Endothelial cell of umbilical vein (primary cell): ENCODE data around the gene DDR1. TPM values are rescaled to one million over a fixed set of nuclear protein-coding genes. Genes with fewer than 3 reads are reported as not detected.

Source experiments
- BruUV-seq: library from RNA; stranded (reverse); fragments of 400-500 nt; replicated peaks from 2 replicates; lab custom pipeline; 2021; lab: Mats Ljungman, UMichigan
- CTCF ChIA-PET: fragments of 300-600, 350-600 bp; sonication (Branson Sonifier 250); formaldehyde crosslinking; loops from one replicate; lab custom pipeline; 2021; ENCODE audit warnings: antibody characterized with exemption, inconsistent platforms; lab: Charles Lee
- POLR2A ChIA-PET: fragments of 300-600, 350-600 bp; sonication (Branson Sonifier 250); formaldehyde crosslinking; loops from one replicate; lab custom pipeline; 2021; ENCODE audit warnings: antibody characterized with exemption, inconsistent platforms; lab: Charles Lee
- DNase-seq: peaks from one replicate; pipeline ENCODE4 v3.0.0-alpha.2; 2011; ENCODE audit warnings: low read depth, low spot score
- FAIRE-seq: peaks from 2 replicates; lab custom pipeline; 2011; peaks lifted over from hg19 to GRCh38; lab: Jason Lieb, UNC
- H2AFZ ChIP-seq: 2 replicates; pipeline ENCODE4 v1.6.0; 2012; ENCODE audit warnings: low read depth, low read length, control low read depth, inconsistent platforms
- H3K27ac ChIP-seq: 2 replicates; pipeline ENCODE4 v1.5.1; 2011; ENCODE audit warnings: low read depth, mild to moderate bottlenecking, control low read depth, low read length, moderate library complexity; ENCODE audit not compliant: insufficient read depth
- H3K27me3 ChIP-seq, 2 experiments: 2 replicates each; pipeline versions ENCODE4 v1.6.0 to v1.6.1; 2011; ENCODE audit warnings: low read length in 2 of 2, mixed read lengths in 1 of 2; ENCODE audit not compliant: control insufficient read depth in 2 of 2, insufficient read depth in 2 of 2
- H3K36me3 ChIP-seq, 2 experiments: 2 replicates in 1 of 2; 3 replicates in 1 of 2; pipeline ENCODE4 v1.5.1; 2011; ENCODE audit warnings: low read length in 2 of 2, mild to moderate bottlenecking in 1 of 2, moderate library complexity in 1 of 2; ENCODE audit not compliant: control insufficient read depth in 2 of 2, insufficient read depth in 2 of 2; ENCODE audit errors: extremely low read depth in 1 of 2
- H3K4me1 ChIP-seq: 3 replicates; pipeline ENCODE4 v1.5.1; 2011; ENCODE audit warnings: mild to moderate bottlenecking, low read length; ENCODE audit not compliant: control insufficient read depth, insufficient read depth; ENCODE audit errors: extremely low read depth
- H3K4me2 ChIP-seq: 2 replicates; pipeline ENCODE4 v1.6.1; 2011; ENCODE audit warnings: low read length, control low read depth, mixed read lengths; ENCODE audit not compliant: insufficient read depth
- H3K4me3 ChIP-seq, 3 experiments: fragments of 200-600 bp in 1 of 3; sonication (generic), shearing (Covaris generic) in 1 of 3; replicated peaks in 1 of 3; 2 replicates each; pipeline ENCODE4 v1.5.1; 2011 to 2016; ENCODE audit warnings: control low read depth in 3 of 3, low read length in 3 of 3, mild to moderate bottlenecking in 2 of 3, inconsistent platforms in 1 of 3, low read depth in 1 of 3, moderate library complexity in 1 of 3; ENCODE audit not compliant: insufficient read depth in 1 of 3
- H3K79me2 ChIP-seq: 2 replicates; pipeline ENCODE4 v1.6.0; 2012; ENCODE audit warnings: low read length, inconsistent platforms; ENCODE audit not compliant: control insufficient read depth, insufficient read depth
- H3K9ac ChIP-seq: replicated peaks from 2 replicates; pipeline ENCODE3; 2011; ENCODE audit warnings: low read length, control low read depth; ENCODE audit not compliant: insufficient read depth; ENCODE audit errors: extremely low read depth
- H3K9me1 ChIP-seq: replicated peaks from 3 replicates; pipeline ENCODE4 v1.6.0; 2011; ENCODE audit warnings: mild to moderate bottlenecking, low read length; ENCODE audit not compliant: control insufficient read depth, insufficient read depth; ENCODE audit errors: extremely low read depth
- H3K9me3 ChIP-seq: replicated peaks from 2 replicates; pipeline ENCODE4 v1.5.1; 2012; ENCODE audit warnings: low read length, inconsistent platforms; ENCODE audit not compliant: control insufficient read depth, insufficient read depth
- H4K20me1 ChIP-seq: replicated peaks from 2 replicates; pipeline ENCODE3; 2011; ENCODE audit warnings: mild to moderate bottlenecking, low read length; ENCODE audit not compliant: control insufficient read depth, insufficient read depth; ENCODE audit errors: extremely low read depth
- CTCF ChIP-seq, 2 donors: IDR thresholded peaks; 1 replicate in 1 of 2; 2 replicates in 1 of 2; pipeline ENCODE4 v1.5.1; 2011; ENCODE audit warnings: low read length in 2 of 2, mild to moderate bottlenecking in 2 of 2, moderate library complexity in 2 of 2, control low read depth in 1 of 2, inconsistent platforms in 1 of 2, low read depth in 1 of 2; ENCODE audit not compliant: insufficient read depth in 1 of 2; ENCODE audit errors: extremely low read depth in 1 of 2
- EZH2 ChIP-seq: IDR thresholded peaks from 2 replicates; pipeline ENCODE4 v1.6.1; 2012; ENCODE audit warnings: borderline replicate concordance, low read depth, mild to moderate bottlenecking, moderate library complexity, low read length, inconsistent platforms; ENCODE audit not compliant: severe bottlenecking
- FOS ChIP-seq: IDR thresholded peaks from 2 replicates; pipeline ENCODE4 v1.6.1; 2011; ENCODE audit warnings: mild to moderate bottlenecking, low read length, moderate library complexity, borderline replicate concordance; ENCODE audit not compliant: insufficient read depth
- GATA2 ChIP-seq: IDR thresholded peaks from 2 replicates; pipeline ENCODE4 v1.7.0; 2011; ENCODE audit warnings: low read depth, mild to moderate bottlenecking, moderate library complexity, mixed read lengths, low read length; ENCODE audit not compliant: insufficient read length, insufficient read depth
- JUN ChIP-seq: IDR thresholded peaks from 2 replicates; pipeline ENCODE4 v1.6.1; 2011; ENCODE audit warnings: borderline replicate concordance, low read depth; ENCODE audit not compliant: insufficient read length, insufficient read depth
- MAX ChIP-seq: IDR thresholded peaks from 2 replicates; pipeline ENCODE4 v1.6.1; 2011; ENCODE audit not compliant: insufficient read depth, insufficient read length
- MYC ChIP-seq: IDR thresholded peaks from one replicate; pipeline ENCODE4 v1.6.1; 2011; ENCODE audit warnings: mild to moderate bottlenecking, low read depth, low read length
- POLR2A ChIP-seq: IDR thresholded peaks from 2 replicates; pipeline ENCODE4 v1.6.1; 2012; ENCODE audit warnings: low read depth, mild to moderate bottlenecking, control low read depth, low read length
- POLR2AphosphoS5 ChIP-seq: IDR thresholded peaks from 2 replicates; pipeline ENCODE4 v1.6.1; 2012; ENCODE audit warnings: low read depth, mild to moderate bottlenecking, control low read depth, low read length, moderate library complexity; ENCODE audit not compliant: insufficient read depth
- dilution Hi-C: fragments of 300-500 bp; cut with MboI; formaldehyde crosslinking; loops from one replicate; pipeline ENCODE4 v1.15.0; 2019; ENCODE audit warnings: low sequenced_read_pairs; ENCODE audit not compliant: extremely low pct_ligation_motif_present
- intact Hi-C: fragments of 100-400 bp; cut with micrococcal nuclease; formaldehyde crosslinking; loops from one replicate; pipeline ENCODE4 v1.10.0; 2022
- polyA plus RNA-seq, 4 experiments: library from polyadenylated mRNA; depleted of rRNA in 3 of 4; stranded (reverse) in 3 of 4; unstranded in 1 of 4; fragments of >200 nt; gene quantifications; 2 replicates each; pipeline versions ENCODE4 v1.2.1 to v1.2.3, GENCODE V29; 2011 to 2012; ENCODE audit warnings: missing spikeins in 1 of 4
- total RNA-seq: library from RNA; stranded (reverse); gene quantifications from 2 replicates; pipeline ENCODE4 v1.2.3, GENCODE V29; 2021

DDR1 gene
- total and polyA plus RNA-seq, 2 donors (not counting 3 experiments of a cell fraction or from before 2014, with no cell fraction given): 8.8 to 22.9 TPM

- peak within 1 kb of the TSS; percentile 37 to 54 (median 44) for H3K4me3 ChIP-seq
- peaks cover 2% of the 10 kb centered on the region for H3K79me2 ChIP-seq
- TSS peak; percentile 70 for BruUV-seq
- intact Hi-C loops (loop anchor here (1.0 kb wide), 1 partner anchor 86 kb away; no protein-coding TSS in a partner anchor), dilution Hi-C loops (no loop called here)
- ChIA-PET POLR2A (interaction anchor here (0.6 kb wide), 1 partner anchor 102 kb away, joined by 3 read pairs; no protein-coding TSS in a partner anchor), CTCF (interaction anchor here (0.6 to 7.6 kb wide), 33 partner anchors 9 to 432 kb away, joined by 3 to 142 read pairs (median 4); partner anchors contain the start of genes DDR1, DHX16 and PSORS1C1)
- DNase-seq: peak; percentile 95
- H3K4me2 ChIP-seq: peak within 1 kb of the TSS; percentile 50
- H2AFZ ChIP-seq: peak within 1 kb of the TSS; percentile 93
- H4K20me1 ChIP-seq: no peaks in the 10 kb centered on the region
- H3K9ac ChIP-seq: peak within 1 kb of the TSS; percentile 90
- TF ChIP-seq EZH2 (no peak), FOS (no peak), GATA2 (no peak), MYC (no peak), POLR2A (peak; percentile 91), JUN (no peak), POLR2AphosphoS5 (peak; percentile 90), MAX (no peak), CTCF (IDR thresholded peaks at IDR 0.05; ENCODE audit: extremely low read depth in 1 of 2, insufficient read depth in 1 of 2, low read depth in 1 of 2, low read length in 2 of 2) (peak in 1 of 2 donors; percentile 41)
- no peaks in the 10 kb centered on the region for H3K9me3 ChIP-seq
- peaks cover 7 to 31% of the 10 kb centered on the region in 2 experiments for H3K36me3 ChIP-seq
- FAIRE-seq: peak; percentile 87
- H3K9me1 ChIP-seq: no peaks in the 10 kb centered on the region
- peaks cover 25% of the 10 kb centered on the region for H3K4me1 ChIP-seq
- H3K27me3 ChIP-seq: no peaks in the 10 kb centered on the region
- H3K27ac ChIP-seq: peak within 1 kb of the TSS; percentile 67
Observed at GRCh38 chr6:30914076-30914853, 29.9 kb downstream of the DDR1 start, which contains the start of gene VARS2. TSS of gene VARS2 (plus strand) at chr6:30914238. CDS start at chr6:30914837, 599 bp downstream.
